Neural crest cell (in vitro differentiated cells): ENCODE results near the gene LRPAP1. TPM values are rescaled to one million over a fixed set of nuclear protein-coding genes. Genes with fewer than 3 reads are reported as not detected.

ENCODE experiments used
- DNase-seq: peaks from one replicate; pipeline ENCODE4 v3.0.0; 2021; ENCODE audit warnings: low read depth, mixed read lengths, low spot score
- H3K27ac Mint-ChIP-seq: one replicate; pipeline ENCODE4 v1.8.0; 2021; ENCODE audit warnings: mild to moderate bottlenecking, mixed read lengths; ENCODE audit not compliant: unreplicated experiment
- H3K27me3 Mint-ChIP-seq: 2 replicates; pipeline ENCODE4 v1.8.0; 2021; ENCODE audit warnings: low read depth, mild to moderate bottlenecking, mixed read lengths
- H3K36me3 Mint-ChIP-seq: 2 replicates; pipeline ENCODE4 v1.8.0; 2021; ENCODE audit warnings: low read depth, mild to moderate bottlenecking, mixed read lengths
- H3K4me1 Mint-ChIP-seq: 2 replicates; pipeline ENCODE4 v1.8.0; 2021; ENCODE audit warnings: mixed read lengths
- H3K4me3 Mint-ChIP-seq: one replicate; pipeline ENCODE4 v1.8.0; 2021; ENCODE audit warnings: mild to moderate bottlenecking, mixed read lengths
- H3K9me3 Mint-ChIP-seq: 2 replicates; pipeline ENCODE4 v1.8.0; 2021; ENCODE audit warnings: mixed read lengths
- CTCF ChIP-seq: fragments of 200-600 bp; sonication (generic); conservative IDR thresholded peaks from 2 replicates; pipeline ENCODE4 v1.5.0; 2021; ENCODE audit warnings: antibody characterized with exemption, mild to moderate bottlenecking
- total RNA-seq: library from RNA; stranded (reverse); gene quantifications from 2 replicates; pipeline ENCODE4 v1.2.1, GENCODE V29; 2021

Gene LRPAP1
- total RNA-seq, 1 donor from 2014 or later = 116 TPM

- TF ChIP-seq CTCF = no peak
- Mint-ChIP-seq H3K9me3 (no peaks in the 10 kb centered on the region), H3K4me1 (peaks cover 10% of the 10 kb centered on the region), H3K4me3 (no peak overlapping the region), H3K27me3 (peaks cover 3% of the 10 kb centered on the region), H3K27ac (no peak overlapping the region), H3K36me3 (no peaks in the 10 kb centered on the region)
- DNase-seq = no peak
Measured at GRCh38 chr4:3467601-3468031, 64.6 kb downstream of the LRPAP1 start.

- no peaks in the 10 kb centered on the region for H3K9me3 Mint-ChIP-seq
- peaks cover 3% of the 10 kb centered on the region for H3K27me3 Mint-ChIP-seq
- H3K36me3 Mint-ChIP-seq = no peaks in the 10 kb centered on the region
- H3K27ac Mint-ChIP-seq = no peak overlapping the region
- DNase-seq = no peak
- peaks cover 10% of the 10 kb centered on the region for H3K4me1 Mint-ChIP-seq
- TF ChIP-seq CTCF = no peak
- no peak overlapping the region for H3K4me3 Mint-ChIP-seq
Measured at GRCh38 chr4:3466691-3467600, 65.3 kb downstream of the LRPAP1 start.

DNA sequence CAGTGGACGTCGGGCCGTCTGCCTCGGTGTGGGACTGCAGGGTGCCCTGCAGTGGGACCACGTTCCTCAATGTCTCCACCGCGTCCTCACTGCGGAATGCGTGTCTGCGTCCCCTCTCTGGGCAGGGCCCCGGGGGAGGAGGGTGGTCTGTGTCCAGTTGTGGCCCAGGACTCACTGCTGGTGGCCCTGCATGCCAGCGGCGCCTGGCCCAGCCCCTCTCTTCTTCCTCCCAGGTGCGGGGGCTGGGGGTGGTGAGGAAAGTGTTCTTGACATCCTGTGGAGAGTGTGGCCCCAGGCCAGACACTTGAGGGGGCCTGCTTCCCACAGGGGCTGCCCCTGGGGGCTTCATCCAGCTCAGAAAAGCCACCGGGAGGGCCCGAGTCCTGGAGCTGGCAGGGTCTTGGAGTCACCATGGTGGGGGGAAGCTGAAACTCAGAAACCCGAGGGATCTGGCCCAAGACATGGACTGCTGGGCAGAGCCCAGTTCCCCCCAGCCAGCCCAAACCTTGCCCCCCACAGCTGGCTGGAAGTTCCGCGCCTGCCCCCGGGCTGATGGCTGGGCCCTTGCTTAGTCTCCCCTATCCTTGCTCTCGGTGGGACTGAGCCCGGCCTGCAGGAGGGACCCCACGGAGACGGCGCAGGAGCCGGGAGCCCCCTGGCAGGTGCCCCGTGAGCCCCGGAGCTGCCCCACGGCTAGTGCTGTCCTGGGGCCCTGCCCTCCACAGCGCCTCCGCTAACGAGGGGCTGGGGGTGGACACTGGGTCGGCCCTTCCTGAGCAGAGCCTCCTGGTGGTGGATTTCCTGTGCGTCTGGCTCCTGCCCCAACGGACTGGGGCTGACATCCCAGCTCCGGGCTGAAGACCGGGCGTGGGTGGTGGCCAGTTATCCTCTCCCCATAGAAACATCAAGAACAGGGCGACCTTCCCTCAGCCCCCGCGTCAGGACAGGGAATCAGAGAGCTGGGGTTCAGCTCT, 66.2 kb downstream of the LRPAP1 start:
- H3K36me3 Mint-ChIP-seq = no peaks in the 10 kb centered on the region
- peak; percentile 41 for TF ChIP-seq CTCF
- DNase-seq = no peak
- H3K4me3 Mint-ChIP-seq = no peak overlapping the region
- peaks cover 3% of the 10 kb centered on the region for H3K27me3 Mint-ChIP-seq
- H3K4me1 Mint-ChIP-seq = peaks cover 10% of the 10 kb centered on the region
- H3K27ac Mint-ChIP-seq = no peak overlapping the region
- H3K9me3 Mint-ChIP-seq = no peaks in the 10 kb centered on the region

DNA sequence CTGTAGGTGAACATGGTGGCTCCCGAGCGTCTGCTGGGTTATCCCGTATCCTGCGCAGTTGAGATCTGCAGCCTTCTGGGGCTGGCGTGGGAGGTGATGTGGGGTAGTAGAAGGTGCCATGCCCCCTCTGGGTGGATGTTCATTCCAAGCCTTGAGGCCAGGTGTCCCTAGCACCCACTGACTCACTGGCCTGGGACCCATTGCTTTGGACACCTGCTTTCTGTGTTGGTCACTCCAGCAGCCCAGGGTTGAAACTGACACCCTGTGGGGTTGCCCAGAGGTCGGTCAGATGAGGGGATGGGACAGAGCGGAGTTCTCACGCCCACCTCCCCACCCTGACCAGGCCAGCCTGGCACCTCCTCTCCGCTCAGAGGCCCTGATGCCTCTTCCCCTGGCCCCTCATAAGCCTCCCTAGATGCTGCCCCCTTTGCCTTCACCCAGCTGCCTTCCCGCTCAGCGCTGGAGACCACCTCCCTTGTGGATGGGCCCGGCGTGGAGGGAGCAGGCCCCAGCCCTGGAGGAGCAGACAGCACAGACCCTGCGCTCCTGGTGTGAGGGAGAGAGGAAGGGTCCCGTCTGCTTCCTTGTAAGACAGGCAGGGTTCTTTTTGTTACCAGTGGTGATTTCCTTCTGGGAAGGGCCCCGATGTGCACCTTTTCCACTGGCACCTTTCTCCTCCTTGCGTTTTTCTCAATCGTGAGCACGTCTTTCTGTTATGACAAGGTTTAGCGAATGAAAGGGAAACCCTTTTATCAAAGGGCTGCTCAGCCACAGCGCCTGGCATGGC, 67.1 kb downstream of the LRPAP1 start:
- peaks cover 3% of the 10 kb centered on the region for H3K27me3 Mint-ChIP-seq
- H3K27ac Mint-ChIP-seq = no peak overlapping the region
- H3K4me1 Mint-ChIP-seq = peaks cover 7% of the 10 kb centered on the region
- H3K4me3 Mint-ChIP-seq = no peak overlapping the region
- no peak for TF ChIP-seq CTCF
- H3K9me3 Mint-ChIP-seq = no peaks in the 10 kb centered on the region
- no peak for DNase-seq
- H3K36me3 Mint-ChIP-seq = no peaks in the 10 kb centered on the region
